Smooth muscle cell (in vitro differentiated cells): ENCODE measurements around the gene KRT17. TPM values are rescaled to one million over a fixed set of nuclear protein-coding genes. Genes with fewer than 3 reads are reported as not detected.
"Not testable (repeated sequence)": the region's sequence is repeated elsewhere in the genome, so short reads cannot be mapped to it uniquely, and the experiment has no call there.

Experiments used
- DNase-seq: peaks from one replicate; lab custom pipeline; 2025; ENCODE audit not compliant: unreplicated experiment; lab: John Stamatoyannopoulos, UW
- H2AFZ ChIP-seq: fragments of 200-600 bp; sonication (generic); 2 replicates; pipeline ENCODE4 v1.6.0; 2016; ENCODE audit warnings: antibody characterized with exemption, low read depth, mild to moderate bottlenecking
- H3F3A ChIP-seq: fragments of 200-600 bp; sonication (generic); 2 replicates; pipeline ENCODE4 v1.6.0; 2017; ENCODE audit warnings: antibody characterized with exemption, low read depth
- H3K27ac ChIP-seq: fragments of 200-600 bp; sonication (generic); 2 replicates; pipeline ENCODE4 v1.5.1; 2016; ENCODE audit warnings: low read depth, mild to moderate bottlenecking
- H3K27me3 ChIP-seq: fragments of 200-600 bp; sonication (generic); 2 replicates; pipeline ENCODE4 v1.6.1; 2016; ENCODE audit warnings: low read depth, mild to moderate bottlenecking
- H3K36me3 ChIP-seq: fragments of 200-600 bp; sonication (generic); 2 replicates; pipeline ENCODE4 v1.5.1; 2016; ENCODE audit warnings: low read depth
- H3K4me1 ChIP-seq: fragments of 200-600 bp; sonication (generic); 2 replicates; pipeline ENCODE4 v1.5.1; 2016; ENCODE audit warnings: low read depth
- H3K4me2 ChIP-seq: fragments of 200-600 bp; sonication (generic); 2 replicates; pipeline ENCODE4 v1.6.0; 2016; ENCODE audit warnings: mild to moderate bottlenecking
- H3K4me3 ChIP-seq: fragments of 200-600 bp; sonication (generic); 2 replicates; pipeline ENCODE4 v1.5.1; 2016; ENCODE audit warnings: mild to moderate bottlenecking
- H3K79me2 ChIP-seq: fragments of 200-600 bp; sonication (generic); 2 replicates; pipeline ENCODE4 v1.6.0; 2016; ENCODE audit warnings: low read depth, mild to moderate bottlenecking
- H3K9ac ChIP-seq: fragments of 200-600 bp; sonication (generic); 2 replicates; pipeline ENCODE4 v1.6.0; 2016; ENCODE audit warnings: low read depth
- H3K9me3 ChIP-seq: fragments of 200-600 bp; sonication (generic); replicated peaks from 2 replicates; pipeline ENCODE4 v1.5.1; 2016; ENCODE audit warnings: low read depth
- H4K20me1 ChIP-seq: fragments of 200-600 bp; sonication (generic); 2 replicates; pipeline ENCODE4 v1.6.0; 2016; ENCODE audit warnings: low read depth
- CTCF ChIP-seq: fragments of 200-600 bp; sonication (generic); IDR thresholded peaks from 2 replicates; pipeline ENCODE4 v1.5.1; 2017; ENCODE audit warnings: borderline replicate concordance, mild to moderate bottlenecking, antibody characterized with exemption; ENCODE audit not compliant: insufficient read depth, poor library complexity, severe bottlenecking
- WGBS: methylation state at CpG from one replicate; pipeline ENCODE4 v1.1.7; 2016; ENCODE audit warnings: low lambda C conversion rate; 5-methylcytosine and 5-hydroxymethylcytosine counted together
- polyA plus RNA-seq: library from polyadenylated mRNA; unstranded; fragments of >200 nt; fragmentation: Nextera tagmentation; extraction: Ambion mirVana; gene quantifications from 2 replicates; pipeline ENCODE4 v1.2.1, GENCODE V29; 2016
- total RNA-seq: library from RNA; depleted of rRNA; stranded (reverse); fragments of >200 nt; gene quantifications from 2 replicates; pipeline ENCODE4 v1.2.3, GENCODE V29; 2014

KRT17 gene
- total and polyA plus RNA-seq, 2 experiments from 2014 or later = 869 to 1,591 TPM

GRCh38 chr17:41629826-41630670, 5.7 kb upstream of the KRT17 start:
- no peaks in the 10 kb centered on the region for H3K4me1 ChIP-seq
- H3F3A ChIP-seq = no peaks in the 10 kb centered on the region
- H3K4me2 ChIP-seq = no peak overlapping the region
- no peak overlapping the region for H3K9ac ChIP-seq
- WGBS = 80% methylated on average over 13 of the region's 13 CpGs
- H3K4me3 ChIP-seq = no peak overlapping the region
- H2AFZ ChIP-seq = no peak overlapping the region
- H3K27me3 ChIP-seq = no peaks in the 10 kb centered on the region
- H4K20me1 ChIP-seq = no peaks in the 10 kb centered on the region
- no peaks in the 10 kb centered on the region for H3K79me2 ChIP-seq
- no peaks in the 10 kb centered on the region for H3K9me3 ChIP-seq
- no peak overlapping the region for H3K27ac ChIP-seq
- TF ChIP-seq CTCF = no peak
- DNase-seq = no peak
- H3K36me3 ChIP-seq = no peaks in the 10 kb centered on the region

- H3K79me2 ChIP-seq = no peaks in the 10 kb centered on the region
- no peak for TF ChIP-seq CTCF
- H3K36me3 ChIP-seq = no peaks in the 10 kb centered on the region
- no peaks in the 10 kb centered on the region for H3K9me3 ChIP-seq
- no peak overlapping the region for H3K4me3 ChIP-seq
- no peak overlapping the region for H2AFZ ChIP-seq
- no peak for DNase-seq
- H4K20me1 ChIP-seq = no peaks in the 10 kb centered on the region
- H3K9ac ChIP-seq = no peak overlapping the region
- WGBS = 83% methylated on average over 10 of the region's 10 CpGs
- no peaks in the 10 kb centered on the region for H3K27me3 ChIP-seq
- no peaks in the 10 kb centered on the region for H3K4me1 ChIP-seq
- H3K4me2 ChIP-seq = no peak overlapping the region
- H3F3A ChIP-seq = no peaks in the 10 kb centered on the region
- no peak overlapping the region for H3K27ac ChIP-seq
Observed at GRCh38 chr17:41629316-41629715, 4.9 kb upstream of the KRT17 start.

GRCh38 chr17:41628621-41629255, 4.4 kb upstream of the KRT17 start:
- not testable (repeated sequence) for H3F3A ChIP-seq, H3K9me3 ChIP-seq, H3K4me2 ChIP-seq, H3K36me3 ChIP-seq, H3K4me3 ChIP-seq, H2AFZ ChIP-seq, H3K79me2 ChIP-seq, H3K27ac ChIP-seq, H4K20me1 ChIP-seq, H3K27me3 ChIP-seq, DNase-seq, H3K4me1 ChIP-seq, H3K9ac ChIP-seq
- 94% methylated on average over 11 of the region's 11 CpGs for WGBS

GRCh38 chr17:41628073-41628370, 3.6 kb upstream of the KRT17 start:
- H2AFZ ChIP-seq, H3K4me2 ChIP-seq, DNase-seq, H3K4me3 ChIP-seq, H3K4me1 ChIP-seq, H4K20me1 ChIP-seq, H3K27me3 ChIP-seq, H3K9ac ChIP-seq, H3F3A ChIP-seq, H3K9me3 ChIP-seq, H3K79me2 ChIP-seq, H3K27ac ChIP-seq, H3K36me3 ChIP-seq: not testable (repeated sequence)
- WGBS = 74% methylated on average over 1 of the region's 1 CpG
